ENCODE data around the gene TNS4.
A peak's percentile ranks its signal among the peaks of the same experiment; 100 is the strongest.

- TF ChIP-seq CTCF (conservative IDR thresholded peaks at IDR 0.05; ENCODE audit: low read depth, low read length) (no peak), CHD1 (IDR thresholded peaks at IDR 0.05; ENCODE audit: low read depth, low read length) (no peak), POLR2A (IDR thresholded peaks at IDR 0.05; ENCODE audit: low read depth, low read length) (no peak; the same call in 1 of the 2 replicates), MXI1 (IDR thresholded peaks at IDR 0.05; ENCODE audit: borderline replicate concordance, low read depth, low read length) (no peak), CEBPB (IDR thresholded peaks at IDR 0.05; ENCODE audit: low read depth, low read length) (no peak), USF2 (IDR thresholded peaks at IDR 0.05; ENCODE audit: low read depth, low read length) (no peak), MAFK (IDR thresholded peaks at IDR 0.05; ENCODE audit: low read depth, low read length) (no peak), MAZ (IDR thresholded peaks at IDR 0.05; ENCODE audit: borderline replicate concordance, low read depth, low read length) (peak; percentile 94), ELK1 (IDR thresholded peaks at IDR 0.05; ENCODE audit: borderline replicate concordance, low read depth, low read length) (no peak), RCOR1 (IDR thresholded peaks at IDR 0.05; ENCODE audit: insufficient replicate concordance, low read length) (no peak)
Measured at GRCh38 chr17:40470932-40471828, 30.2 kb downstream of the TNS4 start.
